AG04450 (cell line): ENCODE data around the gene FXYD1. TPM values are rescaled to one million over a fixed set of nuclear protein-coding genes. Genes with fewer than 3 reads are reported as not detected.
"Not testable (repeated sequence)": the region's sequence is repeated elsewhere in the genome, so short reads cannot be mapped to it uniquely, and the experiment has no call there.

Experiments
- CTCF ChIA-PET: fragments of 300-600, 350-600 bp; formaldehyde crosslinking; extraction: SDS; loops from one replicate; lab custom pipeline; 2022; ENCODE audit warnings: antibody characterized with exemption, inconsistent platforms; lab: Charles Lee
- POLR2A ChIA-PET: fragments of 350-600 bp; formaldehyde crosslinking; extraction: SDS; loops from one replicate; lab custom pipeline; 2021; ENCODE audit warnings: antibody characterized with exemption, inconsistent platforms; lab: Yijun Ruan, JAX
- DNase-seq: peaks from one replicate; pipeline ENCODE4 v3.0.0-alpha.2; 2011; ENCODE audit warnings: low read depth, low spot score
- H3K27ac ChIP-seq: one replicate; pipeline ENCODE4 v1.5.1; 2012; ENCODE audit warnings: low read depth, low read length, control low read depth
- H3K27me3 ChIP-seq: one replicate; pipeline ENCODE4 v1.6.0; 2012; ENCODE audit warnings: low read length; ENCODE audit not compliant: control insufficient read depth, insufficient read depth
- H3K4me3 ChIP-seq: 2 replicates; pipeline ENCODE4 v1.5.1; 2011; ENCODE audit warnings: mild to moderate bottlenecking, low read depth, low read length, control low read depth
- H3K9me3 ChIP-seq: 2 replicates; pipeline ENCODE4 v1.5.1; 2012; ENCODE audit warnings: low read length; ENCODE audit not compliant: control insufficient read depth, insufficient read depth
- CTCF ChIP-seq: IDR thresholded peaks from 2 replicates; pipeline ENCODE4 v1.5.1; 2011; ENCODE audit warnings: low read depth, low read length, control low read depth, inconsistent platforms
- polyA plus RNA-seq: library from polyadenylated mRNA; depleted of rRNA; stranded (reverse); fragments of >200 nt; gene quantifications from 2 replicates; pipeline ENCODE4 v1.2.3, GENCODE V29; 2011

Gene FXYD1
- polyA plus RNA-seq, 1 experiment: 1.3 TPM

DNA sequence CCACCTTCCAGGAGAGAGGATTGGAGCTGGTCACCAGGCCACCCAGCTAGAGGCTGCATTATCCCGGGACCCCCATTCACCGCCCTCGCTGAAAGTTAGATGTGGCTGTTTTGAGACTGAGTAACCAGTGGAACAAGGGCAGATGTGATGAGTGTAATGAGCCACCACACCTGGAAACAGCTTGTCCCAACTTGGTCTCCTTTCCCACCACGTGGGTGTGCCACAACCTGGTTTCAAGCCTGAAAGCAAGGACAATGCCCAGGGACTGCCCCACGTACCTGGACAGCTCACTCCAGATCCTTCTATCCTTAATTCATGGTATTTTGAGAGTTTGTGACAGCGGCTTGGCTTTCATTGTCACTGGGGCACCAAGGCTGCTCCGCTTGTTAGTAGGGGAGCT lies 10.8 kb upstream of the FXYD1 start:
- H3K27ac ChIP-seq: no peak overlapping the region
- ChIA-PET POLR2A (no interaction called here), CTCF (interaction anchor here (0.8 to 1.3 kb wide), 2 partner anchors 8 to 60 kb away, joined by 3 read pairs; no protein-coding TSS in a partner anchor)

GRCh38 chr19:35128398-35129057 lies 10.1 kb upstream of the FXYD1 start:
- DNase-seq: no peak
- Histone ChIP-seq H3K27ac (no peak overlapping the region), H3K9me3 (no peaks in the 10 kb centered on the region; the same call in 1 of the 2 replicates), H3K27me3 (peaks cover 26% of the 10 kb centered on the region), H3K4me3 (no peak overlapping the region)
- CTCF ChIA-PET: interaction anchor here (1.3 kb wide), 1 partner anchor 61 kb away, joined by 3 read pairs; no protein-coding TSS in a partner anchor
- no peak for TF ChIP-seq CTCF
- POLR2A ChIA-PET: no interaction called here

More for the DNA sequence above, 10.8 kb upstream of the FXYD1 start:
- no peak for DNase-seq
- Histone ChIP-seq H3K27me3 (peaks cover 26% of the 10 kb centered on the region), H3K4me3 (no peak overlapping the region), H3K9me3 (no peaks in the 10 kb centered on the region; the same call in 1 of the 2 replicates)
- TF ChIP-seq CTCF: no peak

DNA sequence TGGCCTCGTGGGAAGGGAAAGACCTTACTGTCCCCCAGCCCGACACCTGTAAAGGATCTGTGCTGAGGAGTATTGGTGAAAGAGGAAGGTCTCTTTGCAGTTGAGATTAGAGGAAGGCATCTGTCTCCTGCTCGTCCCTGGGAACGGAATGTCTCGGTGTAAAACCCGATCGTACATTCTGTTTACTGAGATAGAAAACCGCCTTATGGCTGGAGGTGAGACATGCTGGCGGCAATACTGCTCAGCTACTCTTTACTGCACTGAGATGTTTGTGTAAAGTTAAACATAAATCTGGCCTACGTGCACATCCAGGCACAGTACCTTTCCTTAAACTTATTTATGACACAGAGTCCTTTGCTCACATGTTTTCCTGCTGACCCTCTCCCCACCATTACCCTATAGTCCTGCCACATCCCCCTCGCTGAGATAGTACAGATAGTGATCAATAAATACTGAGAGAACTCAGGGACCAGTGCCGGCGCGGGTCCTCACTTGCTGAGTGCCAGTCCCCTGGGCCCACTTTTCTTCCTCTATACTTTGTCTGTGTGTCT lies 8.8 kb upstream of the FXYD1 start:
- CTCF ChIA-PET: interaction anchor here (0.7 kb wide), 1 partner anchor 63 kb away, joined by 3 read pairs; no protein-coding TSS in a partner anchor
- DNase-seq, POLR2A ChIA-PET: not testable (repeated sequence)

GRCh38 chr19:35130761-35131720 lies 7.6 kb upstream of the FXYD1 start:
- no peak for DNase-seq
- H3K27ac ChIP-seq: no peak overlapping the region
- H3K9me3 ChIP-seq: no peaks in the 10 kb centered on the region; the same call in 1 of the 2 replicates
- ChIA-PET CTCF (interaction anchor here (0.7 kb wide), 1 partner anchor 65 kb away, joined by 3 read pairs; no protein-coding TSS in a partner anchor), POLR2A (no interaction called here)
- peaks cover 30% of the 10 kb centered on the region for H3K27me3 ChIP-seq
- no peak for TF ChIP-seq CTCF
- no peak overlapping the region for H3K4me3 ChIP-seq

More for the DNA sequence above, 8.8 kb upstream of the FXYD1 start:
- not testable (repeated sequence) for H3K9me3 ChIP-seq, H3K27ac ChIP-seq, H3K4me3 ChIP-seq
- peaks cover 30% of the 10 kb centered on the region for H3K27me3 ChIP-seq

GRCh38 chr19:35132254-35132653 lies 6.4 kb upstream of the FXYD1 start:
- no peak for TF ChIP-seq CTCF
- Histone ChIP-seq H3K4me3 (no peak overlapping the region), H3K27me3 (peaks cover 27% of the 10 kb centered on the region), H3K27ac (no peak overlapping the region), H3K9me3 (no peaks in the 10 kb centered on the region)
- ChIA-PET CTCF (no interaction called here), POLR2A (interaction anchor here (0.7 kb wide), 1 partner anchor 22 kb away, joined by 4 read pairs; the partner anchor contains the start of gene FXYD5)
- no peak for DNase-seq
